HG03097 (cell line): ENCODE results near the gene CARMIL1.

ENCODE experiments used
- ATAC-seq: cut with Tn5 transposase; IDR thresholded peaks from one replicate; pipeline ENCODE4 v1.9.1; 2021; ENCODE audit not compliant: unreplicated experiment, low FRiP score

CARMIL1 gene

DNA sequence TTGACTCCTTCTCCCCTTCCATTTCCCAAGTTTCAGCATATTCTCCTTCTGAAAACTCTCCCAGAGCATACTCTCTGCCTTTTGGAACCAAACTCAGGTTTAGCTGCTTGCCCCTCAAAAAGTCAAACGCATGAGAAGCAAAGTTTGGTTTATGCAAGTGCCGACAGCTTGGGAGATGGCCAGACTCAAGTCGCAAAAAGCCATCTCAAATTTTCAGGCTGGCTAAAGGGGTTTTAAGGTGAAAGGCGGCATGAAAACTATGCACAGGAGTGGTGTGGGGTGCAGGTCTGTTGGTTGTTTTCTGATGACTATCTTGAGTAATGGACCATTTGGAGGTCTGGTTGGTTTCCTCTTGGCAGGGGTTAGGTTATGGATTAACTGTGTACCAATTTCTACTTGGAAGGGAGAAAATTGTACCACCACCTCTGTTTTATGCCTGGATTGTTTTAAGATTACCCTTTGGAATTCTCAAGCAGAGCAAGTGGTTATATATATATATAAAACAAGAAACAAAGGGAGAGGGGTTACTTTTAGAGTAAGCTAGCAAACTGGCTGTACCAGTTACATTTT, 320.4 kb downstream of the CARMIL1 start:
- no peak for ATAC-seq

DNA sequence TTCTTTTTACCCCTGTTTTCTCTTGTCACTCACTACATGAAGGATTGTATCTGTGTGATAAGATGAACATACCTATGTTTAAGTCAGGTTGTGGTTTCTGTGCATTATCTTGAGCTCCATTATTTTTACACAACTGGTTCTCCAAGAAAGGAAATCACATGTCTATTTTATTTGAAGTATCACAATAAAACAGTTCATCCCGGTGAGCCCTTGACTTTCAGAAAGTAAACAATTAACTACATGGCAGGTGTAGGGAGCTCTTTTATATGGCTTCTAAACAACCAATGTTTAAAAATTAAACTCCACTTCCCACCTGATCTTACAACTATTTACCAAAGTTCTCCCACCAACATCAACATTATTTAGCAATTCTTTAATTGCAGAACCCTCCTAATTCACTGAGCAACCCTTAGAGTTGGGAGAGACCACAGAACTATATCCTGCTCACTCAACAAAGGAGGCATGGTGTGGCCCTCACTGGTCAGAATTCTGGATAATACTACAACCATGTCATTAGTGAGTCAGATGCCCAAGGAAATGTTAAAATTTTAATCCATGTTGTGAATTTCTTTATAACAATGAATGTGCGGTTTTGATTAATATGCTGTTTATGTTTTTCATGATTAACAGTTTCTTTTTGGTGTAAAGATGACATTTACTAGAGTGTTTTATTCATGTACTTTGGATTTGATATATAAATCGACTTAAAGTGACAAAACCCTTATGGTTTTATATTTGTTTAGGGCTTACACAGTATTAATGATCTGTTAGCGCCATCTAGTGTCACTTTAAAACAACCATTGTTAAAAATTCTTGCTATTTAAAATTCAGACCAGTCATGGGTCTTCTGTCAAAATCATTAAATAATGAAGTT, 322.9 kb downstream of the CARMIL1 start:
- no peak for ATAC-seq

DNA sequence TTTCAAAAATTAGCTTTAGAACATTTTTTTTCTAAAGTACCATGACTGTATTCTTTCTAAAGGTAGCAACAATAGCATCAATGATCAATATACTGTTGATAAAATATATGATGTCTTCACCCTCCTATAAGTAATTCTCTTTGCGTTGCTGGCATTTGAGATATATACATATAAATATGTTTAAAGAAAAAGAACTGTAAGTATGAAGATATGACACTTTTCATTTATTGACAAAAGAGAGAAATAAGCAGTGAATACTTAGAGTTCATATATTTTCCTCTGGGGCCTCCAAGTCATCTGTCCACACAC, 323.5 kb downstream of the CARMIL1 start:
- ATAC-seq: no peak

GRCh38 chr6:25603251-25603650, 324.1 kb downstream of the CARMIL1 start:
- ATAC-seq: no peak

DNA sequence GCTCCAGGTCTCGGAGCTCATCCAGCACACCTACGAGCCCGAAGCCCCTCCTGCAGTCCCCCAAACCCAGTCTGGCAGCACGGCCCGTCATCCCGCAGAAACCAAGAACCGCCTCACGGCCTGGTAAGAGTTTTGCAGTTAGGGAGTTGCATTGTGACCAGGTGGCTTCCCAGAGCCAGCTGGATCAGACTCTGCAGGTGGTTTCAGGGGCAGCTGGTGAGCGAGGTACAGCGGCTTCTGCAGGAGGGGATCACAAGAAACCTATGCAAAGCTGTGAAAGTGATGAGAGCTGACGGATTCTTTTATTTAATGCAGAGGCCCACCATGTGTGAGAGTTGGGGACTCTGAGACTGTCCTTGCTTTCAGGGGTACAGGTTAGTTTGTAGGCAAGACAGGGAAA, 327.0 kb downstream of the CARMIL1 start:
- ATAC-seq: no peak

DNA sequence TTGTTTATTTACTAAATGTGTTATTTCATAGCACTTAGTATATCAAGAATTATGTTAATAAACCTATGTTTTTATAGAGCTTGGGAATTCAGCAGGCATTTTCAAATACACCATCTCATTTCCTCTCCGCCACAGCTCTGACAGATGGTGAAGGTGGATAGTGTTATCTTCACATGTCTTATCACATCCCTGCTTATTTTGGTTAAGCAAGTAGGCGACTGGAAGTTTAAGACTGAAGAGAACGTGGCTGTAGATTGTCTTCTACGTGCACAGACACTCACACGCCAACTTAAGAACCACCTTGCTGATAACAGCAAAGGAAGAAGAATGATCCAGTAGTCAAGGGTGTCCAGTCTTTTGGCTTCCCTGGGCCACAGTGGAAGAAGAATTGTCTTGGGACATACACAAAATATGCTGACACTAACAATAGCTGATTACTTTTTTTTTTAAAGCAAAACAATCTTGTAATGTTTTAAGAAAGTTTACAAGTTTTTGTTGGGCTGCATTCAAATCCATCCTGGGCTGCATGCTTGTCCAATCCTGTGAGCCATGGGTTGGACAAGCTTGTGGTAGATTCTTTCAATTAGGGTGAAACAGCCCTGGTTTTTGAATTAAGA, 329.5 kb downstream of the CARMIL1 start:
- ATAC-seq: no peak

DNA sequence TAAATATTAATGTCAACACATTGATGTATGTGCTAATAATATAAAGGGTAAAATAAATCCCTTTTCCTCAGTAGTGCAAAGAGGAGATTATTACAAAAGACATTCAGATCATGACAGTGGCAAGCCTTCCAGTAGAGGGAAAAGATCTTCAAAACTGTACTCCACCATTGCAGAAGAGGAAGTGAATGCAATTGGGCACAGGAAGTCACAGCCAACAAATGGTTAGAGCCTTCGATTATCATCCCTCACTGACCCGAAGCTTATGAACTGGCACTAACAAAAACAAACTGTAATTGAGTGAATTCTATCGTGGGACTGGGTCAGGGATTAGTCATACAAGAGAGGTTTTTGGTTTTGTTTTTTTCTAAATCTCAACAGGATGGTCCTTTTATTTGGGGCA, 333.5 kb downstream of the CARMIL1 start:
- no peak for ATAC-seq

- no peak for ATAC-seq
Measured at GRCh38 chr6:25613415-25613814, 334.2 kb downstream of the CARMIL1 start.

DNA sequence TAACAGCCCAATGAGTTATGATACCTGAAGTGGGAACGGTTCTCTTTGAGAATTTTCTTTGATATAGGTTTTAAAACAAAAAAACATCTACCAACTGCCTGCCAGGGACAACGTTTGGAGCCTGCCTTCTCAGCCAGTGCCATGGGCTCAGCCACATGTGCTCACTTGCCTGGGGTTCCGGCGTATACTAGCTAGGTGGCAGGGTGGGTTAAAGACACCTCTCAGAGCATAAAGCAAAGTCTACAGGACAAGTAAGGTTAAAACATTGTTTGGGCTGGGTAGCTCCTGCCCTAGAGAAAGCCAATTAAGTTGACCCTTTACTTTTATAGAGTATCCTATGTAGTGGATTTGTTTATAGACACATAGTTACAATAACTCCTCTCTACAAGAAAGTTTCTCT, 334.9 kb downstream of the CARMIL1 start:
- ATAC-seq: no peak

GRCh38 chr6:25615471-25615870, 336.3 kb downstream of the CARMIL1 start:
- no peak for ATAC-seq

DNA sequence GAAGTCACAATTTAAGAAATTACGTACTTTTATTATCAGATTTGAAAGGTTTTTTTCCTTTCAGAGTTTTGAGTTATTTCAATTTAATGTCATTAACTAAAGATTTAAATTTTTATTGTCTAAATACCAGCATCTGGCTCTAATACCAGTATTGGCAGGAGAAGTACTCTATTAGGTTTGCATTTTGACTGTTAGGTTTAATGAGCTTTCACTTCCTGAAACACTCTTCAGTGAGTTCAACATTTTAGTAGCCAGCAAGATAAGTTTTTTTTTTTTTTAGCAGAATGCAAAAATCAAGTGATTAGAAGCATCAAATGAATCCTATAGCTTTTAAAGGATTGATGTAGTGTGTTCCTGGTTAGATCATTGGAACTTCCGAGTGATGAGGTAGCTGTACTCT, 338.8 kb downstream of the CARMIL1 start:
- ATAC-seq: no peak

- ATAC-seq: no peak
Measured at GRCh38 chr6:25619217-25619616, 340.0 kb downstream of the CARMIL1 start.

DNA sequence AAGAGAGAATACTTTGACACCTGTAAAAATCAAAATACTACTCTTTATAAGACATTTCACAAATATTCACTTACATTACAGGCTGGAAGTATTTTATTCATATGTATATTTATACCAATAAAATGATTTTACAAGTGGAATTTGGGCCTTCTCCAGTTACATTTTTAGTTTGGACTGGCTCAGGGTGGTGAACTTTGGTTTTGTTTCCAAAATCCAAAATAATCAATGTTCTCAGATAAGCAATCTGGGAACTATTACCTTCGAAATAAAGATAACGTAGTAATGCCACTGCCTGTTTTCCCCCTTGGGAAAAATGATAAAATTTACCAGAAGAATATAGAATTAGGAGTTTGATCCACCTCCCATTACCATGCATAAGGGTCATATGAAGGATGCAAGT, 341.2 kb downstream of the CARMIL1 start:
- ATAC-seq: no peak

GRCh38 chr6:25623065-25623464, 343.9 kb downstream of the CARMIL1 start:
- ATAC-seq: no peak

DNA sequence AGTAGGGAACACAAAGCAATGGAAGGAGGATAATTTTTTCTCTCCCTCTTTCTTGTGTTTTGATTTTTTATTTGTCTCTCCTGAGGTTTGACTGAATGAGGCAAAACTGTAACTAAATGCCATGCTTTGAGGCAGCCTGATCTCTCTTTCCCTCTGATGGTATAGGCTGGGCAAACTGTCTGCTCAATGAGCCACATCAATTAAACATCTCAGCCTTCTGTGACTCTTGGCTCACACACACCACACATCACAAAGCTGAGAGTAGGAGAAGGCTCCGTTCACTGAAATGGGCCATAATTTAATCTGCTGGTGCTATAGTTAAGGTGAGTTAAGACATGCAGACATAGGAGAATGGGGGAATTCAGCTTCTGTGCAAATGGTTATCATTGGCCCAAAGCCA, 344.7 kb downstream of the CARMIL1 start:
- ATAC-seq: no peak

DNA sequence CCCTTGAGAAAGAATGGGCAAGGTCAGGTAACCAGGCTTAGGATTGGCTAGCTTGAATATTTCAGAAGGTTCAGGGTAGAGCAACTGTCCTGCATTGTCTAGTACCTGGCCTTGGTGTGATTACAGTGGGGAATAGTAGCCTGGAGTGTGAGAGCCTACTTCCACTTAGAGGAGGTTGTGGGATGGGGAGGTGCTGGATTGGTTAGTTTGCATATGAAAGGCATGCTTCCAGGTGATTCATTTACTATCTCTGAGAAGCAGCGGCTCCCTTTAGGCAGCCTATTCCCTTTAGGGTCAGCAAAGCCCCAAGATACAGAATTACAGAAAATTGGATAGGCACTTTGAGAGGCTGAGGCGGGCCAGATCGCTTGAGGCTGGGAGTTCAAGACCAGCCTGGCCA, 347.8 kb downstream of the CARMIL1 start:
- no peak for ATAC-seq

- ATAC-seq: no peak
Measured at GRCh38 chr6:25628471-25629197, 349.5 kb downstream of the CARMIL1 start.

GRCh38 chr6:25629198-25629576, 350.0 kb downstream of the CARMIL1 start:
- ATAC-seq: no peak

DNA sequence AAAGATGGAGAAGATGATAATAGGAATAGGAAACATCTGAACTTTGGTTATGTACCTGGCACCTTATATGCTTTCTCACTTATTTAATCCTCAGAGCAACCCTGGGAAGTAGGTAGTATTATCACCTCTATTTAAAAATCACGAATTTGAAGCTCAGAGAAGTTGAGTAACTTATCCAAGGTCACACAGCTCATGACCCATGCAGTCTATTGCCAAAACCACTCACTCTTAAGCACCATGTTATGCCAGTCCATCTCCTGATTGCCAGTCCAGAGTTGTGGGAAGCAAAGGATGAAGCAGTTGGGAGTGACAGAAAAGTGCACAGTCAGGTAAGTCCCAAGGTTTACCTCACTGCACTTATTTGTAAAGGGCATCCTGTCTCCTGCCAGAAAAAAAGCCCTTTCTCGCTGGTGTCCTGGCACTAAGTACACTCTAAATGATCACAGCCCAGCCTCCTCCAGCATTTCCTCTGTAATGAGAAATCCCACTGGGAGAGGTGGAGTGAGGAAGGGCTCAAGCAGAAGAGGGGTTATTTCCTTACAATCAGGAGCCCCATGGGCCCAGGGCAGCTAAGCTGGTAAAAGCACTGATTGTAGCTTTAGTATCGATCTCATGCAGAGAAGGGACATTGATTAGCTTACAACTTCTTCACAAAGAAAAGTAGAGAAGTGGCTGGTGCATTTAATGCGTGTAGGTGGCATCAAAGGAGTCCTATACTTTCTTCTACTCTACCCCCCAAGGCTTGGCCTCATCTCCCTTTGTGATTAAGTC, 351.5 kb downstream of the CARMIL1 start:
- ATAC-seq: no peak

DNA sequence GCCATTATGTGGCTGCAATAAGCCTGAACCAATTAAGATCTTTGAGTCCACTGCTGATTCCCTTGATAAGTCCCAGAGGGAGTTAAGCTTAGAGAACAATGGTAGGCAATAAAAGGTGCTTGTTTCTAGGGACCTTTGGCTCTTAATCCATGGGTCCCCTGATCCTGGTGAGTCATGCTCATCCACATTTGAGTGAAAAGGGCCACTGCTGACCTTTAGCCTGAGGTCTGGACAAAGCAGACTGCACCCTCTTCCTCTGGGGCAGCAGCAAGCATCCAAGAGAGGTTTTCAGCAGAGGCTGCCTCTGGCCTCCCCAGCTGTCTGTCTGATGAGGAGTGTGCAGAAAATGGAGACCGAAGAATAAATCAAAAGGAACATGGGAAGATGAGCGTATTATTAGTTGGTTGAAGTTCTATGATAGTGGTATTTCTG, 356.7 kb downstream of the CARMIL1 start:
- ATAC-seq: no peak

- ATAC-seq: no peak
Measured at GRCh38 chr6:25637211-25637610, 358.0 kb downstream of the CARMIL1 start.
